SK-N-SH treated with all-trans-retinoic acid at 6 μM for 48 hours (cell line): ENCODE measurements around the gene EHD4.

Experiments
- ATAC-seq: fragments of 200-7000 bp; cut with Tn5 transposase; 3 replicates; pipeline ENCODE4 v1.9.1; 2020; ENCODE audit warnings: mild to moderate bottlenecking, moderate library complexity
- ARNTL ChIP-seq: fragments of 450-650 bp; formaldehyde crosslinking; IDR thresholded peaks from 2 replicates; pipeline ENCODE4 v1.5.0; 2020; ENCODE audit warnings: low read depth, mild to moderate bottlenecking, moderate library complexity, borderline replicate concordance
- BACH2 ChIP-seq: fragments of 250-450 bp; sonication (Bioruptor Pico); IDR thresholded peaks from 2 replicates; pipeline ENCODE4 v1.9.0; 2021; ENCODE audit warnings: mild to moderate bottlenecking, borderline replicate concordance
- CSDC2 ChIP-seq: fragments of 250-450 bp; sonication (Bioruptor Pico); IDR thresholded peaks from 2 replicates; pipeline ENCODE4 v1.5.0; 2020; ENCODE audit warnings: mild to moderate bottlenecking, moderate library complexity
- CSRNP3 ChIP-seq: fragments of 250-450 bp; sonication (Bioruptor Pico); IDR thresholded peaks from 2 replicates; pipeline ENCODE4 v1.5.1; 2021; ENCODE audit warnings: mild to moderate bottlenecking, moderate library complexity
- ESRRG ChIP-seq: fragments of 250-450 bp; sonication (Bioruptor Pico); IDR thresholded peaks from 2 replicates; pipeline ENCODE4 v1.6.1; 2021; ENCODE audit warnings: mild to moderate bottlenecking
- GLIS3 ChIP-seq: fragments of 250-450 bp; sonication (Bioruptor Pico); IDR thresholded peaks from 2 replicates; pipeline ENCODE4 v1.5.0; 2020; ENCODE audit warnings: mild to moderate bottlenecking, moderate library complexity
- ISL1 ChIP-seq: fragments of 250-450 bp; sonication (Bioruptor Pico); IDR thresholded peaks from 2 replicates; pipeline ENCODE4 v2.1.2; 2022; ENCODE audit warnings: mild to moderate bottlenecking, moderate library complexity
- OSR1 ChIP-seq: fragments of 250-450 bp; sonication (Bioruptor Pico); IDR thresholded peaks from 2 replicates; pipeline ENCODE4 v1.8.0; 2022; ENCODE audit warnings: moderate library complexity, mild to moderate bottlenecking, inconsistent platforms
- POU6F1 ChIP-seq: fragments of 250-450 bp; sonication (Bioruptor Pico); IDR thresholded peaks from 2 replicates; pipeline ENCODE4 v1.8.0; 2021; ENCODE audit warnings: low read depth, mild to moderate bottlenecking, moderate library complexity, borderline replicate concordance
- PPARA ChIP-seq: fragments of 250-450 bp; sonication (Bioruptor Pico); IDR thresholded peaks from 2 replicates; pipeline ENCODE4 v1.5.0; 2020; ENCODE audit warnings: mild to moderate bottlenecking, borderline replicate concordance
- SNAI2 ChIP-seq: fragments of 250-450 bp; sonication (Bioruptor Pico); IDR thresholded peaks from 2 replicates; pipeline ENCODE4 v1.5.0; 2020; ENCODE audit warnings: mild to moderate bottlenecking, moderate library complexity
- TCF4 ChIP-seq: fragments of 250-450 bp; sonication (Bioruptor Pico); IDR thresholded peaks from 2 replicates; pipeline ENCODE4 v1.8.0; 2021; ENCODE audit warnings: mild to moderate bottlenecking, moderate library complexity, borderline replicate concordance
- TOX ChIP-seq: fragments of 250-450 bp; sonication (Bioruptor Pico); IDR thresholded peaks from 2 replicates; pipeline ENCODE4 v1.8.0; 2021; ENCODE audit warnings: mild to moderate bottlenecking, moderate library complexity, borderline replicate concordance
- ZC3H10 ChIP-seq: fragments of 250-450 bp; sonication (Bioruptor Pico); IDR thresholded peaks from 2 replicates; pipeline ENCODE4 v1.5.1; 2021; ENCODE audit warnings: mild to moderate bottlenecking, moderate library complexity
- ZFP3 ChIP-seq: fragments of 250-450 bp; sonication (Bioruptor Pico); IDR thresholded peaks from 2 replicates; pipeline ENCODE4 v1.5.0; 2020; ENCODE audit warnings: mild to moderate bottlenecking, moderate library complexity
- ZFP30 ChIP-seq: fragments of 450-650 bp; formaldehyde crosslinking; IDR thresholded peaks from 2 replicates; pipeline ENCODE4 v1.5.0; 2022; ENCODE audit warnings: mild to moderate bottlenecking, moderate library complexity
- ZNF565 ChIP-seq: fragments of 450-650 bp; formaldehyde crosslinking; conservative IDR thresholded peaks from 2 replicates; pipeline ENCODE4 v1.5.0; 2020; ENCODE audit warnings: low read depth, mild to moderate bottlenecking, moderate library complexity
- ZNF70 ChIP-seq: fragments of 450-650 bp; formaldehyde crosslinking; IDR thresholded peaks from 2 replicates; pipeline ENCODE4 v1.5.0; 2020; ENCODE audit warnings: mild to moderate bottlenecking, moderate library complexity
- ZNF8 ChIP-seq: fragments of 450-650 bp; formaldehyde crosslinking; IDR thresholded peaks from 2 replicates; pipeline ENCODE4 v1.5.0; 2020; ENCODE audit warnings: mild to moderate bottlenecking, moderate library complexity
- TF ChIP-seq, protein P1 (sequence below): fragments of 250-450 bp; sonication (Bioruptor Pico); IDR thresholded peaks from 2 replicates; pipeline ENCODE4 v1.5.0; 2020; ENCODE audit warnings: mild to moderate bottlenecking, moderate library complexity
- TF ChIP-seq, protein P2 (sequence below): fragments of 250-450 bp; sonication (Bioruptor Pico); IDR thresholded peaks from 2 replicates; pipeline ENCODE4 v1.5.1; 2020; ENCODE audit warnings: low read depth, mild to moderate bottlenecking, moderate library complexity

EHD4 gene

DNA sequence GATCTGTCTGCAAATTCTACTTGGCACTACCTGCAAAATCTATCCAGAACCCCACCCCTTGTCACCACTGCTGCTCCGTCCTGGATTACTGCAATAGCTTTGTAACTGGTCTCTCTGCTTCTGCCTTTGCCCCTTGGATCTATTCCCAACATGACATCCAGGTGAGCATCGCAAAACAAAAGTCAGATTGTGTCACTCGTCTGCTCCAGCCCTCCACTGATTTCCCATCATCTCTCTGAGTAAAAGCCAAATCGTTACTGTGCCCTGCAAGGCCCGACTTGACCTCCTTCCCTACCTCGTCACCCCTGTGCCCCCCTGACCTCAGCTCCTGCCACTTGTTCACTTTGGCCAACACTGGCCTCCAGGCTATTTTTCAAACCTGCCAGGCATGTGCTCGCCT lies 87.9 kb downstream of the EHD4 start:
- ATAC-seq, result no peak
- no peak for TF ChIP-seq SNAI2 (CRISPR knock-in tag)
- TF ChIP-seq TCF4 (CRISPR knock-in tag), result no peak
- TF ChIP-seq BACH2 (CRISPR knock-in tag), result no peak
- TF ChIP-seq, protein P1, sequence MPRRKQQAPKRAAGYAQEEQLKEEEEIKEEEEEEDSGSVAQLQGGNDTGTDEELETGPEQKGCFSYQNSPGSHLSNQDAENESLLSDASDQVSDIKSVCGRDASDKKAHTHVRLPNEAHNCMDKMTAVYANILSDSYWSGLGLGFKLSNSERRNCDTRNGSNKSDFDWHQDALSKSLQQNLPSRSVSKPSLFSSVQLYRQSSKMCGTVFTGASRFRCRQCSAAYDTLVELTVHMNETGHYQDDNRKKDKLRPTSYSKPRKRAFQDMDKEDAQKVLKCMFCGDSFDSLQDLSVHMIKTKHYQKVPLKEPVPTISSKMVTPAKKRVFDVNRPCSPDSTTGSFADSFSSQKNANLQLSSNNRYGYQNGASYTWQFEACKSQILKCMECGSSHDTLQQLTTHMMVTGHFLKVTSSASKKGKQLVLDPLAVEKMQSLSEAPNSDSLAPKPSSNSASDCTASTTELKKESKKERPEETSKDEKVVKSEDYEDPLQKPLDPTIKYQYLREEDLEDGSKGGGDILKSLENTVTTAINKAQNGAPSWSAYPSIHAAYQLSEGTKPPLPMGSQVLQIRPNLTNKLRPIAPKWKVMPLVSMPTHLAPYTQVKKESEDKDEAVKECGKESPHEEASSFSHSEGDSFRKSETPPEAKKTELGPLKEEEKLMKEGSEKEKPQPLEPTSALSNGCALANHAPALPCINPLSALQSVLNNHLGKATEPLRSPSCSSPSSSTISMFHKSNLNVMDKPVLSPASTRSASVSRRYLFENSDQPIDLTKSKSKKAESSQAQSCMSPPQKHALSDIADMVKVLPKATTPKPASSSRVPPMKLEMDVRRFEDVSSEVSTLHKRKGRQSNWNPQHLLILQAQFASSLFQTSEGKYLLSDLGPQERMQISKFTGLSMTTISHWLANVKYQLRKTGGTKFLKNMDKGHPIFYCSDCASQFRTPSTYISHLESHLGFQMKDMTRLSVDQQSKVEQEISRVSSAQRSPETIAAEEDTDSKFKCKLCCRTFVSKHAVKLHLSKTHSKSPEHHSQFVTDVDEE (CRISPR knock-in tag), result no peak
- no peak for TF ChIP-seq CSRNP3 (CRISPR knock-in tag)
- no peak for TF ChIP-seq ISL1
- TF ChIP-seq PPARA, result no peak
- TF ChIP-seq ZC3H10, result no peak
- no peak for TF ChIP-seq CSDC2
- no peak for TF ChIP-seq GLIS3 (CRISPR knock-in tag)
- TF ChIP-seq ZNF565 (CRISPR knock-in tag), result no peak
- TF ChIP-seq ZNF70 (CRISPR knock-in tag), result no peak
- TF ChIP-seq OSR1 (CRISPR knock-in tag), result no peak
- TF ChIP-seq ZFP30 (CRISPR knock-in tag), result no peak
- no peak for TF ChIP-seq ESRRG (CRISPR knock-in tag)
- no peak for TF ChIP-seq ZFP3 (CRISPR knock-in tag)
- no peak for TF ChIP-seq TOX (CRISPR knock-in tag)

- TF ChIP-seq, protein P1 (CRISPR knock-in tag), result no peak
- TF ChIP-seq ZNF565 (CRISPR knock-in tag) (no peak), PPARA (no peak), CSDC2 (no peak), ZNF70 (CRISPR knock-in tag) (no peak), POU6F1 (CRISPR knock-in tag) (no peak), ZNF8 (CRISPR knock-in tag) (no peak), GLIS3 (CRISPR knock-in tag) (no peak)
These were observed 88.9 kb downstream of the EHD4 start for GRCh38 chr15:41883484-41883825.

GRCh38 chr15:41882689-41883483 lies 89.5 kb downstream of the EHD4 start:
- ATAC-seq, result no peak; the same call in 2 of the 3 replicates
- no peak for TF ChIP-seq ZNF70 (CRISPR knock-in tag)
- TF ChIP-seq ZFP30 (CRISPR knock-in tag), result no peak
- TF ChIP-seq BACH2 (CRISPR knock-in tag), result no peak
- no peak for TF ChIP-seq POU6F1 (CRISPR knock-in tag)
- TF ChIP-seq CSRNP3 (CRISPR knock-in tag), result no peak
- TF ChIP-seq PPARA, result no peak
- TF ChIP-seq ZFP3 (CRISPR knock-in tag), result no peak
- no peak for TF ChIP-seq ARNTL (CRISPR knock-in tag)
- no peak for TF ChIP-seq ISL1
- TF ChIP-seq, protein P2, sequence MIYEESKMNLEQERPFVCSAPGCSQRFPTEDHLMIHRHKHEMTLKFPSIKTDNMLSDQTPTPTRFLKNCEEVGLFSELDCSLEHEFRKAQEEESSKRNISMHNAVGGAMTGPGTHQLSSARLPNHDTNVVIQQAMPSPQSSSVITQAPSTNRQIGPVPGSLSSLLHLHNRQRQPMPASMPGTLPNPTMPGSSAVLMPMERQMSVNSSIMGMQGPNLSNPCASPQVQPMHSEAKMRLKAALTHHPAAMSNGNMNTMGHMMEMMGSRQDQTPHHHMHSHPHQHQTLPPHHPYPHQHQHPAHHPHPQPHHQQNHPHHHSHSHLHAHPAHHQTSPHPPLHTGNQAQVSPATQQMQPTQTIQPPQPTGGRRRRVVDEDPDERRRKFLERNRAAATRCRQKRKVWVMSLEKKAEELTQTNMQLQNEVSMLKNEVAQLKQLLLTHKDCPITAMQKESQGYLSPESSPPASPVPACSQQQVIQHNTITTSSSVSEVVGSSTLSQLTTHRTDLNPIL (CRISPR knock-in tag), result no peak
- TF ChIP-seq OSR1 (CRISPR knock-in tag), result no peak
- no peak for TF ChIP-seq GLIS3 (CRISPR knock-in tag)
- no peak for TF ChIP-seq ZNF8 (CRISPR knock-in tag)

More at GRCh38 chr15:41883484-41883825, 88.9 kb downstream of the EHD4 start:
- no peak for ATAC-seq
